H1 (cell line): ENCODE measurements around the gene NOBOX. TPM values are rescaled to one million over a fixed set of nuclear protein-coding genes. Genes with fewer than 3 reads are reported as not detected.

Experiments used
- CEBPB ChIP-seq: IDR thresholded peaks from 2 replicates; pipeline ENCODE4 v1.6.1; 2012; ENCODE audit warnings: low read depth, low read length
- CHD2 ChIP-seq: IDR thresholded peaks from 2 replicates; pipeline ENCODE4 v1.6.1; 2012; ENCODE audit warnings: low read length, improper control_type of control experiment
- HDAC2 ChIP-seq, 2 experiments: fragments of 300-600 bp in 1 of 2; sonication (generic) in 1 of 2; IDR thresholded peaks; 2 replicates each; pipeline ENCODE4 v1.6.1; 2011 to 2012; ENCODE audit warnings: low read depth in 2 of 2, low read length in 2 of 2, mild to moderate bottlenecking in 2 of 2, moderate library complexity in 2 of 2, borderline replicate concordance in 1 of 2, inconsistent platforms in 1 of 2
- JUN ChIP-seq: IDR thresholded peaks from 2 replicates; pipeline ENCODE4 v1.6.1; 2011; ENCODE audit warnings: low read depth, mild to moderate bottlenecking, improper control_type of control experiment, low read length
- KDM5A ChIP-seq: fragments of 200-600 bp; IDR thresholded peaks from 2 replicates; pipeline ENCODE4 v1.7.1; 2012; ENCODE audit warnings: mild to moderate bottlenecking, low read length, inconsistent platforms, mixed read lengths
- NANOG ChIP-seq: IDR thresholded peaks from 2 replicates; pipeline ENCODE4 v1.6.1; 2011; ENCODE audit warnings: low read length, low read depth, mild to moderate bottlenecking, inconsistent platforms; ENCODE audit not compliant: insufficient read depth, poor library complexity, severe bottlenecking
- POU5F1 ChIP-seq: IDR thresholded peaks from 2 replicates; pipeline ENCODE4 v1.6.1; 2011; ENCODE audit warnings: low read depth, mild to moderate bottlenecking, low read length, moderate library complexity
- RAD21 ChIP-seq, 2 experiments: IDR thresholded peaks in 1 of 2; conservative IDR thresholded peaks in 1 of 2; 2 replicates each; pipeline ENCODE4 v1.6.1; 2011; ENCODE audit warnings: low read depth in 2 of 2, low read length in 2 of 2, improper control_type of control experiment in 1 of 2, inconsistent platforms in 1 of 2, mild to moderate bottlenecking in 1 of 2, moderate library complexity in 1 of 2
- ZNF274 ChIP-seq: IDR thresholded peaks from 2 replicates; pipeline ENCODE4 v1.7.0; 2012; ENCODE audit warnings: low read length, borderline replicate concordance; ENCODE audit errors: extremely low read depth
- polyA plus RNA-seq, 7 experiments: library from polyadenylated mRNA; depleted of rRNA in 3 of 7; stranded (reverse) in 5 of 7; unstranded in 2 of 7; fragments of >200 nt in 5 of 7; fragments of 200-250 nt in 2 of 7; gene quantifications; 1 replicate in 5 of 7; 2 replicates in 1 of 7; 4 replicates in 1 of 7; pipeline versions ENCODE4 v1.2.1 to v1.2.3, GENCODE V29; 2011 to 2013; ENCODE audit warnings: missing spikeins in 2 of 7, mixed read lengths in 2 of 7
- total RNA-seq: library from RNA; stranded (reverse); fragmentation: NEBNext Ultra II Directional; extraction: Animal tissue kit (Norgen Biotek cat#: 25700); gene quantifications from 2 replicates; pipeline ENCODE4 v1.2.1, GENCODE V29; 2021
- TF ChIP-seq, protein P1 (sequence below): IDR thresholded peaks from 2 replicates; pipeline ENCODE4 v1.6.1; 2012; ENCODE audit warnings: low read length, inconsistent platforms

The NOBOX gene
- total and polyA plus RNA-seq, 2 of the 8 experiments (the other 6 are each of a cell fraction or from before 2014, with no cell fraction given), result not detected

DNA sequence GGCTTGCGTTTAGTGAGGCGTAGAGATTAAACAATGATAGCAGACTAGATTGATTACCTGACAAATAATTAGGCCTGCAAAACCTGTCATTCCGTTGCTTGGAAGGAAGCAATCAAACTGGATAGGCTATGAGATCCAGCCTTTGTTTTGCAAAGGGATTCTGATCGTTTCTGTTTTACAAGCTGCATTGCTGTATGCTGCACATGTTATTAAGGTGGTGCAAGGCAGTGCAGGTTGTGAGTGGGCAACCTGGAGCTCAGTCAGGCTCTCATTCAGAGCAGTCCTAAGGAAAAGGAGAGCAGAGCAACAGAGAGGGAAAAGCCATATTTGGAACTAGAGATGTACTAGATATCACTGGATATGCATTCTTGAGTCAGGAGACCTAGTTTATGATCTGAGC lies 6.9 kb upstream of the NOBOX start (continued):
- no peak for TF ChIP-seq RAD21 (IDR thresholded peaks at IDR 0.05 in 1 of 2, conservative IDR thresholded peaks at IDR 0.05 in 1 of 2; ENCODE audit: low read depth in 2 of 2, low read length in 2 of 2)
- TF ChIP-seq, protein P1, sequence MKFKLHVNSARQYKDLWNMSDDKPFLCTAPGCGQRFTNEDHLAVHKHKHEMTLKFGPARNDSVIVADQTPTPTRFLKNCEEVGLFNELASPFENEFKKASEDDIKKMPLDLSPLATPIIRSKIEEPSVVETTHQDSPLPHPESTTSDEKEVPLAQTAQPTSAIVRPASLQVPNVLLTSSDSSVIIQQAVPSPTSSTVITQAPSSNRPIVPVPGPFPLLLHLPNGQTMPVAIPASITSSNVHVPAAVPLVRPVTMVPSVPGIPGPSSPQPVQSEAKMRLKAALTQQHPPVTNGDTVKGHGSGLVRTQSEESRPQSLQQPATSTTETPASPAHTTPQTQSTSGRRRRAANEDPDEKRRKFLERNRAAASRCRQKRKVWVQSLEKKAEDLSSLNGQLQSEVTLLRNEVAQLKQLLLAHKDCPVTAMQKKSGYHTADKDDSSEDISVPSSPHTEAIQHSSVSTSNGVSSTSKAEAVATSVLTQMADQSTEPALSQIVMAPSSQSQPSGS, result no peak
- no peak for TF ChIP-seq ZNF274
- TF ChIP-seq CEBPB, result no peak
- no peak for TF ChIP-seq KDM5A
- TF ChIP-seq CHD2, result no peak
- TF ChIP-seq POU5F1, result no peak
- TF ChIP-seq NANOG, result no peak
- TF ChIP-seq JUN, result no peak
- TF ChIP-seq HDAC2 (IDR thresholded peaks at IDR 0.05; ENCODE audit: borderline replicate concordance in 1 of 2, low read depth in 2 of 2, low read length in 2 of 2), result no peak
- TF ChIP-seq, all 59 proteins: peak for 0
